PC-3 (cell line): Measurements from ENCODE around the gene LOXHD1. TPM values are rescaled to one million over a fixed set of nuclear protein-coding genes. Genes with fewer than 3 reads are reported as not detected.

Source experiments
- ATAC-seq: fragments of 200-7000 bp; cut with Tn5 transposase; 2 replicates; pipeline ENCODE4 v1.9.1; 2020; ENCODE audit warnings: mild to moderate bottlenecking, moderate library complexity
- BruUV-seq: library from RNA; stranded (reverse); fragments of 400-500 nt; replicated peaks from 2 replicates; lab custom pipeline; 2021; lab: Mats Ljungman, UMichigan
- CTCF ChIA-PET: fragments of 300-600 bp; sonication (Branson Sonifier 250); formaldehyde crosslinking; loops from one replicate; lab custom pipeline; 2022; ENCODE audit warnings: antibody characterized with exemption; lab: Charles Lee
- POLR2A ChIA-PET: fragments of 300-600 bp; sonication (Branson Sonifier 250); formaldehyde crosslinking; loops from one replicate; lab custom pipeline; 2022; ENCODE audit warnings: antibody characterized with exemption; ENCODE audit not compliant: unreplicated experiment; lab: Charles Lee
- DNase-seq: peaks from one replicate; pipeline ENCODE4 v3.0.0-alpha.2; 2015
- H2AFZ ChIP-seq: fragments of 300-600 bp; sonication (generic); 2 replicates; pipeline ENCODE4 v1.6.0; 2016; ENCODE audit warnings: antibody characterized with exemption, low read length
- H3F3A ChIP-seq: fragments of 300-600 bp; sonication (generic); one replicate; pipeline ENCODE4 v1.6.0; 2017; ENCODE audit warnings: antibody characterized with exemption, low read length, control low read depth, mild to moderate bottlenecking; ENCODE audit not compliant: unreplicated experiment
- H3K27ac ChIP-seq: fragments of 300-600 bp; sonication (generic); 2 replicates; pipeline ENCODE4 v1.5.1; 2016; ENCODE audit warnings: mild to moderate bottlenecking, low read length
- H3K27me3 ChIP-seq: fragments of 300-600 bp; sonication (generic); 2 replicates; pipeline ENCODE4 v1.6.1; 2016; ENCODE audit warnings: low read length, mixed read lengths
- H3K36me3 ChIP-seq: fragments of 300-600 bp; sonication (generic); 2 replicates; pipeline ENCODE4 v1.6.1; 2016; ENCODE audit warnings: low read depth, mixed run types, low read length, mixed read lengths
- H3K4me1 ChIP-seq: fragments of 300-600 bp; sonication (generic); 2 replicates; pipeline ENCODE4 v1.5.1; 2016; ENCODE audit warnings: low read length; ENCODE audit not compliant: insufficient read depth
- H3K4me2 ChIP-seq: fragments of 300-600 bp; sonication (generic); 2 replicates; pipeline ENCODE4 v1.6.0; 2016; ENCODE audit warnings: low read length
- H3K4me3 ChIP-seq: fragments of 300-600 bp; sonication (generic); 2 replicates; pipeline ENCODE4 v1.5.1; 2016; ENCODE audit warnings: mild to moderate bottlenecking, low read length, mixed read lengths
- H3K79me2 ChIP-seq: fragments of 300-600 bp; sonication (generic); 2 replicates; pipeline ENCODE4 v1.6.1; 2017; ENCODE audit warnings: low read length, mixed read lengths
- H3K9ac ChIP-seq: fragments of 300-600 bp; sonication (generic); 2 replicates; pipeline ENCODE4 v1.6.0; 2016; ENCODE audit warnings: mild to moderate bottlenecking, low read length
- H3K9me2 ChIP-seq: fragments of 300-600 bp; sonication (generic); replicated peaks from 2 replicates; pipeline ENCODE4 v1.6.1; 2016; ENCODE audit warnings: mixed run types, low read length, mixed read lengths
- H3K9me3 ChIP-seq: fragments of 300-600 bp; sonication (generic); 2 replicates; pipeline ENCODE4 v1.6.1; 2016; ENCODE audit warnings: low read length, mixed read lengths
- H4K20me1 ChIP-seq: fragments of 300-600 bp; sonication (generic); 2 replicates; pipeline ENCODE4 v1.6.1; 2016; ENCODE audit warnings: low read length, mixed read lengths
- EZH2 ChIP-seq: fragments of 300-600 bp; sonication (generic); IDR thresholded peaks from one replicate; pipeline ENCODE4 v1.6.1; 2017; ENCODE audit warnings: antibody characterized with exemption, mild to moderate bottlenecking, low read length; ENCODE audit not compliant: unreplicated experiment
- EZH2phosphoT487 ChIP-seq: fragments of 300-600 bp; sonication (generic); IDR thresholded peaks from 2 replicates; pipeline ENCODE4 v1.6.1; 2018; ENCODE audit warnings: mild to moderate bottlenecking, antibody characterized with exemption, low read length, borderline replicate concordance
- intact Hi-C: fragments of 100-400 bp; cut with micrococcal nuclease; formaldehyde crosslinking; loops from 2 replicates; pipeline ENCODE4 v1.9.0; 2023
- total RNA-seq: library from RNA; depleted of rRNA; stranded (reverse); fragments of >200 nt; gene quantifications from 2 replicates; pipeline ENCODE4 v1.2.3, GENCODE V29; 2014
- TF ChIP-seq, protein P1 (sequence below): fragments of 300-600 bp; sonication (generic); conservative IDR thresholded peaks from 2 replicates; pipeline ENCODE4 v1.5.1; 2017; ENCODE audit warnings: antibody characterized with exemption, low read depth, mild to moderate bottlenecking, low read length

The LOXHD1 gene
- total RNA-seq, 1 experiment from 2014 or later = not detected

- Histone ChIP-seq H3K36me3 (no peaks in the 10 kb centered on the region), H3K27me3 (no peaks in the 10 kb centered on the region), H3K4me1 (no peaks in the 10 kb centered on the region), H3K4me3 (no peak overlapping the region), H3F3A (no peaks in the 10 kb centered on the region), H3K79me2 (no peaks in the 10 kb centered on the region), H3K27ac (no peak overlapping the region), H4K20me1 (no peaks in the 10 kb centered on the region), H3K9me2 (no peaks in the 10 kb centered on the region), H2AFZ (no peak overlapping the region), H3K4me2 (no peak overlapping the region), H3K9ac (no peak overlapping the region), H3K9me3 (no peaks in the 10 kb centered on the region)
- no TSS peak for BruUV-seq
- CTCF ChIA-PET = no interaction called here
- POLR2A ChIA-PET = no interaction called here
- TF ChIP-seq EZH2 (no peak), EZH2phosphoT487 (no peak)
- TF ChIP-seq, protein P1, sequence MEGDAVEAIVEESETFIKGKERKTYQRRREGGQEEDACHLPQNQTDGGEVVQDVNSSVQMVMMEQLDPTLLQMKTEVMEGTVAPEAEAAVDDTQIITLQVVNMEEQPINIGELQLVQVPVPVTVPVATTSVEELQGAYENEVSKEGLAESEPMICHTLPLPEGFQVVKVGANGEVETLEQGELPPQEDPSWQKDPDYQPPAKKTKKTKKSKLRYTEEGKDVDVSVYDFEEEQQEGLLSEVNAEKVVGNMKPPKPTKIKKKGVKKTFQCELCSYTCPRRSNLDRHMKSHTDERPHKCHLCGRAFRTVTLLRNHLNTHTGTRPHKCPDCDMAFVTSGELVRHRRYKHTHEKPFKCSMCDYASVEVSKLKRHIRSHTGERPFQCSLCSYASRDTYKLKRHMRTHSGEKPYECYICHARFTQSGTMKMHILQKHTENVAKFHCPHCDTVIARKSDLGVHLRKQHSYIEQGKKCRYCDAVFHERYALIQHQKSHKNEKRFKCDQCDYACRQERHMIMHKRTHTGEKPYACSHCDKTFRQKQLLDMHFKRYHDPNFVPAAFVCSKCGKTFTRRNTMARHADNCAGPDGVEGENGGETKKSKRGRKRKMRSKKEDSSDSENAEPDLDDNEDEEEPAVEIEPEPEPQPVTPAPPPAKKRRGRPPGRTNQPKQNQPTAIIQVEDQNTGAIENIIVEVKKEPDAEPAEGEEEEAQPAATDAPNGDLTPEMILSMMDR = no peak
- ATAC-seq (no peak), DNase-seq (no peak)
- intact Hi-C loops = no loop called here
These were observed 55.7 kb downstream of the LOXHD1 start for GRCh38 chr18:46601141-46601805.

- Histone ChIP-seq H3K27ac (no peak overlapping the region), H2AFZ (no peak overlapping the region), H3K4me1 (no peaks in the 10 kb centered on the region), H3K4me2 (no peak overlapping the region), H3K9me2 (no peaks in the 10 kb centered on the region), H3K4me3 (no peak overlapping the region), H3K9ac (no peak overlapping the region), H3F3A (no peaks in the 10 kb centered on the region), H3K27me3 (no peaks in the 10 kb centered on the region), H3K9me3 (no peaks in the 10 kb centered on the region), H4K20me1 (no peaks in the 10 kb centered on the region), H3K79me2 (no peaks in the 10 kb centered on the region), H3K36me3 (no peaks in the 10 kb centered on the region)
- intact Hi-C loops = no loop called here
- TF ChIP-seq, protein P1 = no peak
- TF ChIP-seq EZH2phosphoT487 (no peak), EZH2 (no peak)
- ChIA-PET POLR2A (no interaction called here), CTCF (no interaction called here)
- BruUV-seq = no TSS peak
- no peak for ATAC-seq
- no peak for DNase-seq
These were observed 60.9 kb downstream of the LOXHD1 start for GRCh38 chr18:46596119-46596518.

DNA sequence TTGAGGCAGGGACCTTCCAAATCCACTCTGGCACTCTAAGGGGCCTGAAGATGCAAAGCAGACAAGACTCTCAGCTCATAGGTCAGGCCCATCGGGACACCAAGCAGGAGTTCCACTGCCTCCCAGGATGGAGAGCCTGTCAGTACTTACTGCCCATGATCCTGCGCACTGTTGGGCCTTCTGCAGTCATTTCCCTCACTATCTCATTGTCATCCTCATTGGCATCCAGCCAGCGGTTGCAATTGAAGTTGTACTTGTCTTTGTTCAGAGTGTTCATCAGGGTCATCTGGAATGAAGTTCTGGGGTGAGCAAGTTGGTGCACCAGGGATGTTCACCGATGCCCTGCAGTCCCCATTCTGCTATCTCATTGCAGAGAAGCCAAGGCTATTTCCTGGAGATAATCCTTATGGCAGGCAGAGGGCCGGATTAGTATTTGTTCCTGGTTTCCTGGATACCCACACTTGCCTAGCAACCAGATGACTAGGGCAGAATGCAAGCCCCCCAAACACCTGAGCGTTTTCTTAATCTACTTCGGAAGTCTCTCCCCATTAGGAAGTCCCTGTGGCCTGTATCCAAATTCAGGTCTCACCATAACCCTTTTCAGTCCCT, 65.1 kb downstream of the LOXHD1 start:
- Histone ChIP-seq H3K9me3 (no peaks in the 10 kb centered on the region), H3K79me2 (no peaks in the 10 kb centered on the region)
- CTCF ChIA-PET = no interaction called here

More for the DNA sequence above, 65.1 kb downstream of the LOXHD1 start:
- no peak overlapping the region for H3K4me2 ChIP-seq
- TF ChIP-seq, protein P1 = no peak
- TF ChIP-seq EZH2phosphoT487 (no peak), EZH2 (no peak)
- intact Hi-C loops = no loop called here
- H3K36me3 ChIP-seq = no peaks in the 10 kb centered on the region
- H2AFZ ChIP-seq = no peak overlapping the region
- no peaks in the 10 kb centered on the region for H3F3A ChIP-seq
- BruUV-seq = no TSS peak
- 0 out of 2 replicates have a peak, but pooled peaks cover 3% of the 10 kb centered on the region for H3K27me3 ChIP-seq
- H3K4me3 ChIP-seq = no peak overlapping the region
- POLR2A ChIA-PET = no interaction called here
- no peak overlapping the region for H3K9ac ChIP-seq
- no peaks in the 10 kb centered on the region for H3K4me1 ChIP-seq
- no peak overlapping the region for H3K27ac ChIP-seq
- ATAC-seq = no peak
- no peaks in the 10 kb centered on the region for H4K20me1 ChIP-seq
- H3K9me2 ChIP-seq = no peaks in the 10 kb centered on the region
- no peak for DNase-seq
